HG03469 (cell line): Measurements from ENCODE around the gene MAPK8.

Experiments used
- ATAC-seq: cut with Tn5 transposase; IDR thresholded peaks from one replicate; pipeline ENCODE4 v1.9.1; 2021; ENCODE audit warnings: mild to moderate bottlenecking, moderate library complexity, moderate number of reproducible peaks; ENCODE audit not compliant: unreplicated experiment

The MAPK8 gene

DNA sequence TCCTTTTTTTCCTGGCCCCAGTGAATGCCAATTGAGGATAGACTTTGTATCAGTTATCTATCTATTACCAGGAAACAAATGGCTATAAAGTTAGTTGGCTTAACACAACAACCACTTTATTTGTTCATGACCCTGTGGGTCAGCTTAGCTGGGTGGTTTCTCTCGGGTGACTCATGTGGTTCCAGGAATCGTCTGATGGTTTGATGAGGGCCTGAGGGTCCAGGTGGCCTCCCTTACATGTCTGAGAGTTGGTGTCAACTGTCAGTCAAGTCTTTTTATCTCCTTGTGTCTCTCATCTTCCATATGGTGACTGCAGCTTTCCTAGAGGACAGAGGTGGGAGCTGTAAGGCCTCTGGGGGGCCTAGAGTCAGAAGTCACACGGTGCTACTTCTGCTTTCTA is 15.3 kb upstream of the MAPK8 start:
- ATAC-seq = no peak

DNA sequence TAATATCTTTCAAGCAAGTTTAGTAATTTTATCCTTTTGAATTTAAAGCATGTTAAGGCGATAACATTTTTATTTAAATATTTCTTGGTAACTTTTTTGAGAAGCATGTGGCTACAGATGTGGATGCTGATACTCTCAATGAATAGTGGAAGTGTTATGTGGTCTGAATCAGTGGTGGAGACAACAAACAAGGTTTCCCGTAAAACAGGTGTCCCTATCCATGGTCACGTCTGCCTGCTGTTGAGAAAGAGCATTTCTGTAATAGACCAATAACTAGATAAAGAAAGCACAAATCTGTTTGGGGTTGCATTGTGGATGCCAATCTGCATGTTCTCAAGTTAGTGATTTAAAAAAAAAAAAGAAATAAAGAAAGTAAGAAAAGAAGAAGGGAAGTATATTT is 13.9 kb upstream of the MAPK8 start:
- no peak for ATAC-seq

DNA sequence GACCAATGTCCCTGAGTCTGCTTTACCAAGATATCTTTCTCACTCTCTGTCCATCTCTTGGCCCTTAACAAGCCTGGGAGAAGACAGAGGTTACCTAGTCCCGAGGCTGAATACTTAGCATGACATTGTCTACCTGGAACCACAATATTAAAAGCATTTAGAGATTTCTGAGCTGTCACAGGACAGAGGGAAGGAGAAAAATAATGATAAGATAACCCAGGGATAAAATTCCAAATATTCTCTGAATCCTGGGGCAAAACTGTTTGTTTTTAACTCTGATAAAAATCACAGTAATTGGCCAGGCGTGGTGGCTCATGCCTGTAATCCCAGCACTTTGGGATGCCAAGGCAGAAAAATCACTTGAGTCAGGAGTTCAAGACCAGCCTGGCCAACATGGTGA is 12.0 kb upstream of the MAPK8 start:
- no peak for ATAC-seq

GRCh38 chr10:48296576-48297098 is 9.8 kb upstream of the MAPK8 start:
- ATAC-seq = no peak

DNA sequence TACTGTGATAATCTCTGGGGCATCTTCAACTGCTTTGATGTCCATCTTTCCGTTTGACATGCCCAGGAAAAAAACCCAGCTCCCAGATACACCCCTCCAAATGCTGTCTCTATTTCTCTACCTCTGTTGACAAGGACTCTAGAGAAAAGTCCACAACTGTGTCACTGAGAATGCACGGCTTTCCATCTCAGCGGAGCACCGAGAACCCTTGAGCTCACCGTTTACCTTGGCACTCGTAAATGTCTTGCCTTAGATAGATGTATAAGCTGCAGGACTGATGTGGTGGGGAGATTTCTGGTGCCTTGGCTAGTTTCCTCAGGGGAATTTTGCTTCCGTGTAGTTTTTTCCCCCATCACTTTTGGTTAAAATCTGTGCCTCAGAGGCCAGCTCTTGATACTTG is 7.4 kb upstream of the MAPK8 start:
- ATAC-seq = no peak

DNA sequence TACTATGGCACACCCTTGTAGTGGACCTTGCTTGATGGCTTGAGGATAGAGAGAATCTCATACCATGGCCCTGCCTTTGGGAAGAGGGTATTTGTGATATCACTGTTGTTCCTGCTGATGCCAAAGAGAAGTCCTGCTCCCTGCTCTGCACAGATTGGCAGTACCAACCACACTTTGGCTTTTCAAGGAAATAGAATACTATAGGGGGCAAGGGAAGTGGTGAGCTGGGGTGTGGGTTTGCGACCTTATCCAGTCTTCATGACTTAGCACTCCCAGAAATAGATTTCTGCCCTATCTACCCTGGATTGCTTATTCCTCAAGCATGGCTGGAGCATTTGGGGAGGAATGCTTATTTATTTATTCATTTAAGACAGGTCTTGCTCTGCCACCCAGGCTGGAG is 6.8 kb upstream of the MAPK8 start:
- no peak for ATAC-seq

GRCh38 chr10:48300556-48300955 is 5.9 kb upstream of the MAPK8 start:
- ATAC-seq = no peak

DNA sequence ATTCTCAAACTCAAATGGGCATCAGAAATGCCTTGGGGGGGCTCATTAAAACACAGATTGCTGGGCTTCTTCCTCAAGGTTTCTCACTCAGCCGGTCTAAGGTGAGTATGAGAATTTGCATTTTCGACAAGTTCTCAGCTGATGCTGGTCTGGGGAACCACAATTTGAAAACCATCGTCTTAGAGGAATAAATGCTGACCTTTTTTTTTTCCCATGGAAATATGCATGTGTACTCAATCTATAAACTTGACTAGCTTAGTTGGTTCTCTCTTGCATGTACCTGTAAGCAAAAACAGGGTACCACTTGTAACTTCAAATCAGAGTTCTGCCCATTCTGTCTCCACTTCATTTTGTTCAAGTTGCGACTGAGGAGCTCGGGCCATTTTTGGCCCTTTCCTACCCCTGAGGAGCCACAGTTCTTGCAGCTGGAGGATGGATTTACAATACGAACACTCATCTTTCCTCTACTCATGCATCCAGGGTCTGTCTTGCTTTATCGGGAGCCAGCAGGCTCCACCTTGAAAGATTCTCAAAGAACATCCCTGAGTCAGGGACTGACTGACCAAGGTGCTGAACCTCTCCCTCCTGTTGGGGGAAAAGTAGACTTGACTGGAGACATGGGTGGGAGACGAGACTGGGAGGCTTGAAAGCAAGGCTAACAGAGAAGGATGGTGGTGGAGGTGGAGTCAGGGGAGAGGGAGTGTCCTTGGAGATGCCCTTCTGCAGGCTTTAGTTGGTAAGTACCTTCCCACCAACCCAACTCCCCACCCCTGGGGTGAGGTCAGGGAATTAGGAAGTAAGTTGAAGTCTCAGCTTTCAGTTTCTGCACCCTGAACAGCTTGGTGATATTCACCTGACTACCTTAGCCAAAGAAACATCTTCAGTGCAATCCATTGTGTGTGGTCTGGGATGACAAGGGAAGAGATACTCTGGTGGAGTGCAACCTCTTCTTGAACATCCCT is 3.7 kb upstream of the MAPK8 start:
- no peak for ATAC-seq

- ATAC-seq = no peak
Measured at GRCh38 chr10:48305905-48306264, 592 bp upstream of the MAPK8 start.

GRCh38 chr10:48306870-48307710 is 613 bp downstream of the MAPK8 start:
- no peak for ATAC-seq

DNA sequence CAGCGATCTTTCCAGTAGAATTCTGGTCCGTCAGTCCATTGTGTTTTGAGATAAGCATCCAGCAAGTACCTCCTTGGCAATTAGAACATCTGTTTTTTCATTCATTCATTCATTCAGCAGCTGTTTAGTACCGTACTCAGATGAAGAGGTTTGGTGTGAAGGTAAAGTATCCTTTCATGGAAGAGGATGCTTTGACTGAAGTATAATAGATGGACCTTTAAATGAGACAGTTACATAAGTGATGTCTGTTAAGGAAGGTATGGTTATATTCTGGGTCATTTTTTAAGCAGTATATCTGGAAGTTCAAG is 1.2 kb downstream of the MAPK8 start:
- no peak for ATAC-seq

DNA sequence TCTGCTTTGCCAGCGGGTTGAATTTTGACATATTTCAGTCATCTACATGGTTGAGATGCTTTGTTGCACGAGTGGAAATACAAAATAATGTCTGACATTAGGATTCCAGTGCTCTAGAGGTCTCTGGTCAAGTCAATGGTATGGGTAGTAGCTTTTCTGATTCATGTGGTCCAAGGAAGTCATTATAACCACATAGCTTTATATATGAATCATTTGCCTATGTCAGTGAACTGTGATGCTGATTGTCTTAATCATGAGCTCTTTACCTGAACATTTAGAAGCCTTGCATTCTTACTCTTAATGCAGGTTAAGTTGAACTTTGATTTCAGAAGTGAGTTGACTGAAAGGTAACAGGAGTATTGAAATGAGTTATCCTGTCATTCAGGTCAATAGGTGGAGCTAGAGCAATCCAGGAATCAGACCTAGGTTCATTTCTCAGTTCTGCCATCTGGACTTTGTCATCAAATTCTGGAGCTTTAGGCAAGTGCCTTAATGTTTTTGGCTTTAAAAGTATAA is 3.3 kb downstream of the MAPK8 start:
- no peak for ATAC-seq

DNA sequence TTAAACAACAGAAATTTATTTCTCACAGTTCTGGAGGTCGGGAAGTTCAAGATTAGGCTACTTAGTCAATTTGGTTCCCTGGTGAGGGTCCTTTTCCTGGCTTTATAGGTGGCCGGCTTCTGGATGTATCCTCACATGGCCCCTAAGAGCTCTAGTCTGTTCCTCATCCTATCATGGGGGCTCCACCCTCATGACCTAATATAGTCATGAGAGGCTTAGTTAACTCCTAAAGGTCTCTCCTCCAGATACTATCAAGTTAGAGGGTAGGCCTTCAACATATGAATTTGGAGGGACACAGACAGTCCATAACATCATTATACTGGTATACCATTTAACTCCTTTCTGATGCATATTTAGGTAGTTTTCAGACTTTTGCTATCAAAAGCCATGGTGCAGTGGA is 7.6 kb downstream of the MAPK8 start:
- no peak for ATAC-seq

GRCh38 chr10:48316236-48316635 is 9.8 kb downstream of the MAPK8 start:
- ATAC-seq = no peak

- ATAC-seq = no peak
Measured at GRCh38 chr10:48317321-48317990, 11.0 kb downstream of the MAPK8 start.

- no peak for ATAC-seq
Measured at GRCh38 chr10:48322017-48322416, 15.5 kb downstream of the MAPK8 start.

DNA sequence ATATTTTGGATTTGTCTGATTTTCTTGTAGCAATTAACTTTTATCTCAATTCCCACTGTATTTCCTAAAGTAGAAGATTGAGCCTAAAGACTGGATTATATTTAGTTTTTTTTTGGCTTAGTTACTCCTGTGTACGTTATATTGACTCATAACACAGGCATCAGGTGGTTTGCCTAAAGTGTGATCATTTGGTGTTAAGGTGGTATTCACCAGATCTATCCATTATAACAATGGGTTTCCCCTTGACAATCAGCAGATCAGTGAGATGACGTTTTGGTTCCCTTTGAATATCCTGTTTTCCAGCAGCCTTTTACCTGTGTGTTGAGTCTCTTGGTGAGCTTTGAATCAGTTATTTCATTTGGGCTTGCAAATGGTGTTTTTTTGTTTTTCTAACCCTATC is 18.1 kb downstream of the MAPK8 start:
- no peak for ATAC-seq

DNA sequence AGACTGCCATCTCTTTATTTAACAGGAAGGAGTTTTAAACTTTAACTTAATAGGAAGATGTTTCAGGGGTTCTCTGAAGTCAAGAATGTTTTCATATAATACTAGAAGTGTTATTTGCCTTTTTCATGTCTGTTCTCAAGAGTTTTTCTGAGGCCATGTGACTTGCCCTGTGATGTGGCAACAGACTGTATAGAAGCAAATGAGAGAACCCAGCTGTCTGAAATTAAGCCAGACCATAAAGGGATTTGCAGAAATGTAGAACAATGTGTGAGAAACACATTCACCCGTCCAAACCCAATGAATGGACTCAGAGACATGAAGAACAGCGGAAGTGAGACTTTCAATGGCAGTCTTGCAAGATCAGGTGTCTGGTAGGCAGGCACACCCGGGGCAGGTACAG is 23.8 kb downstream of the MAPK8 start:
- ATAC-seq = no peak

DNA sequence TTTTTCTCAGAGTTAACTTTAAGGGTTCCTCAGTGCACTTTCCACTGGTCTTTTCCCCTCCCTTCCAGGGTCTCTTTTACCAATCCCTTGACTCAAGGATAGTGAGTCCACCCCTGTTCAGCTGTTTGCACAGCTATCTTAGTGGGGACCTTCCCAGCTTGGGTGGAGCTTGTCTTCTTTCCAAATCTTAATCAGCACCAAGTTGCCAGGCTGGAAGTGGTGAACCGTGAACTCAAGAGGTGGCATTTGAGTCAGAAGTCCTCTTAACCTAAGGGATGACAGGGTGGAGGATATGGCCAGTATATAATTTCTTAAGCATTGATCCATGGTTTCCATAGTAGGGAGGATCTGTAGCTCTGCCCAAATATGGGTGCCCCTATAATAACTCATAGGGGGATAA is 25.0 kb downstream of the MAPK8 start:
- ATAC-seq = no peak

DNA sequence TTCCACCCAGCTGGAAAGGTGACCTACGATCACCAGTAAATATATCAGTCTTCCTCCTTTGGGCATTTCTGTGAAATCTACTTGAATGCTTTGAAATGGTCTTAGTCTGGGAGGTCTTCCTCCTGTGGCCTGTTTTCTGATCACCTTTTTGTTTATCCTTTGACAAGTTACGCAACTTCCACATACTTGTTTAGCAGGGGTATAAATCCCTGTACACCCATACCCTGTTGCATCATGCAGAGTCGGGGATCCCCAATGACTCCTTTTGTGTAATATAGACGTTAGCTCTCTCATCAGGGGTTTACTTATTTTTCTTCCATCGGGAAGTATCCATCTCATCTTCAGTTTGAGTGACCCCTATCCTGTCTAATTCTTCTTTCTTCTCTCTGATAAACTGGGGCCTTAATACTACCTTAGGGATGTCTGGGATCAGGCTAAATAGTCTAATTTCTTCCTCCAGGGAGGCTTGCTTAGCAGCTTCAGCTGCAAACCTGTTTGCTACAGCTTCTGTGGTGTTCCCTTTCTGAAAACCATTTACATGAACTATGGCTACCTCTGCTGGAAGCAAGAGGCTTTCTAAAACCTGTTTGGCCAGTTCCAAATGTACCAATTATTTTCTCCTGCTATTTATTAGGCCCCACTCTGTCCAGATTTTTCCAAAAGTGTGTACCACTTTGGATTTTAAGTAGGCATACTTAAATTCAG is 25.8 kb downstream of the MAPK8 start:
- no peak for ATAC-seq

- no peak for ATAC-seq
Measured at GRCh38 chr10:48332871-48333216, 26.4 kb downstream of the MAPK8 start.
